Naive B cell (primary cell): ENCODE results near the gene GNG14. TPM values are rescaled to one million over a fixed set of nuclear protein-coding genes. Genes with fewer than 3 reads are reported as not detected.
"Not testable (repeated sequence)": the region's sequence is repeated elsewhere in the genome, so short reads cannot be mapped to it uniquely, and the experiment has no call there.

Experiments used
- ATAC-seq, 2 donors: fragments of 150-1000 bp; cut with Tn5 transposase; 2 replicates each; pipeline ENCODE4 v1.10.0; 2021; ENCODE audit warnings: low read depth in 2 of 2, mild to moderate bottlenecking in 2 of 2, moderate library complexity in 2 of 2
- DNase-seq: peaks from one replicate; pipeline ENCODE4 v3.0.0; 2022
- H3K27ac Mint-ChIP-seq, 6 donors: one replicate each; pipeline ENCODE4 v1.8.0; 2020 to 2022; ENCODE audit warnings: mild to moderate bottlenecking in 6 of 6, mixed read lengths in 6 of 6, moderate library complexity in 5 of 6, inconsistent platforms in 2 of 6
- H3K27me3 Mint-ChIP-seq, 3 donors: one replicate each; pipeline ENCODE4 v1.8.0; 2021 to 2022; ENCODE audit warnings: mixed read lengths in 3 of 3, mild to moderate bottlenecking in 1 of 3
- H3K36me3 Mint-ChIP-seq, 2 donors: one replicate each; pipeline ENCODE4 v1.8.0; 2020 to 2022; ENCODE audit warnings: mixed read lengths in 2 of 2, inconsistent platforms in 1 of 2, mild to moderate bottlenecking in 1 of 2
- H3K4me1 Mint-ChIP-seq, 3 donors: one replicate each; pipeline ENCODE4 v1.8.0; 2020 to 2022; ENCODE audit warnings: mixed read lengths in 3 of 3, inconsistent platforms in 1 of 3, mild to moderate bottlenecking in 1 of 3, moderate library complexity in 1 of 3
- H3K4me3 Mint-ChIP-seq, 8 donors: one replicate each; pipeline ENCODE4 v1.8.0; 2020 to 2022; ENCODE audit warnings: mild to moderate bottlenecking in 8 of 8, mixed read lengths in 8 of 8, moderate library complexity in 8 of 8, inconsistent platforms in 2 of 8
- H3K9me3 Mint-ChIP-seq, 7 donors: one replicate each; pipeline ENCODE4 v1.8.0; 2020 to 2022; ENCODE audit warnings: mixed read lengths in 7 of 7, mild to moderate bottlenecking in 5 of 7, inconsistent platforms in 2 of 7, moderate library complexity in 1 of 7
- polyA plus RNA-seq, 6 donors: library from polyadenylated mRNA; unstranded; fragments of 300-500 nt; fragmentation: Illumina TruSeq; gene quantifications; one replicate each; pipeline ENCODE4 v1.2.3, GENCODE V29; 2021; ENCODE audit warnings: low read depth in 6 of 6

The GNG14 gene
- not detected for polyA plus RNA-seq

DNA sequence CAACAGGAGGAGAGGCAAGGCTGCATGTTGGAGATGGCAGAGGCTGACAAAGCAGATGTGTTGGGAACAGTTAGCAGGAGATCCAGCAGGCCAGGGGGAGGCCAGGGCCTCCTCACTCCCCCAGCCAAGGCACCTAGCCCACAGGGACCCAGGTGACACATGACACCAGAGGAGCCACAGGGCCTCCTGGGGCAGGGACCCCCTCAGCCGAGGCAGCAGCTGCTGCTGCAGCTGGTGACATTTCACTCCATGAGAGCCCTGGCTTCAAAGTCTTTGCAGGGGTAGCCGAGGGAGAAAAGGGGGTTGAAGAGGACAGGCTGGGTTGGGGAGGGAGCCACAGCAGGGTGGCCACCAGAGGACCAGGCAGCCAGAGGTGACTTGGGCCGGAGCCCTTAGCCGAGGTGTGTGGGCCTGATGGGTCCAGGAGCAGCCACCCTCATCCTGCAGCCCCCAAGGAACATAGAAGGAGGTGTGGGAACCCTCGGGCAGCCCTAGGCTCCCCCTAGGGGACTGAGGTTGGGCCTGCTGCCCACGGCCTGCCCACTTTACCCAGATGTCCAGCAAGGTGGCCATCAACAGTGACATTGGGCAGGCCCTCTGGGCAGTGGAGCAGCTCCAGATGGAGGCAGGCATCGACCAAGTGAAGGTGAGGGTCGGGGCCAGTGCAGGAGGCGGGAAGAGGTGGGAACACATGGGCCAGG lies at the start of gene GNG14:
TSS of gene GNG14 (plus strand) at position 503 of the 701 bp plus-strand sequence. CDS start at position 554, 51 bp downstream.
- ATAC-seq: no peak

GRCh38 chr19:12638611-12639182 lies 49.1 kb upstream of the GNG14 start:
- peaks cover 0 to 6% of the 10 kb centered on the region in 2 donors for H3K36me3 Mint-ChIP-seq
- H3K4me1 Mint-ChIP-seq: peaks cover 16 to 27% (median 20%) of the 10 kb centered on the region in 3 donors
- no peak for DNase-seq
- H3K27ac Mint-ChIP-seq: peak overlapping the region in 1 of 6 donors; percentile 38
- H3K9me3 Mint-ChIP-seq: no peaks in the 10 kb centered on the region
- no peak overlapping the region for H3K4me3 Mint-ChIP-seq
- no peaks in the 10 kb centered on the region for H3K27me3 Mint-ChIP-seq
- ATAC-seq: no peak

More for the DNA sequence above, at the start of gene GNG14:
- H3K4me1 Mint-ChIP-seq: peaks cover 0 to 3% (median 0%) of the 10 kb centered on the region in 3 donors
- no peak for DNase-seq
- no peak within 1 kb of the TSS for H3K4me3 Mint-ChIP-seq
- H3K27ac Mint-ChIP-seq: no peak within 1 kb of the TSS
- no peaks in the 10 kb centered on the region for H3K27me3 Mint-ChIP-seq
- H3K36me3 Mint-ChIP-seq: no peaks in the 10 kb centered on the region
- H3K9me3 Mint-ChIP-seq: no peaks in the 10 kb centered on the region

- ATAC-seq (peak; percentile 96 to 97), DNase-seq (peak; percentile 85)
- peak overlapping the region; percentile 90 to 96 (median 94) for H3K27ac Mint-ChIP-seq
- peak overlapping the region; percentile 32 to 92 (median 86) for H3K4me3 Mint-ChIP-seq
- peaks cover 14 to 27% (median 18%) of the 10 kb centered on the region in 3 donors for H3K4me1 Mint-ChIP-seq
- H3K9me3 Mint-ChIP-seq: no peaks in the 10 kb centered on the region
- H3K36me3 Mint-ChIP-seq: peaks cover 0 to 4% of the 10 kb centered on the region in 2 donors
- H3K27me3 Mint-ChIP-seq: no peaks in the 10 kb centered on the region
Observed at GRCh38 chr19:12639901-12640613, 47.7 kb upstream of the GNG14 start.

DNA sequence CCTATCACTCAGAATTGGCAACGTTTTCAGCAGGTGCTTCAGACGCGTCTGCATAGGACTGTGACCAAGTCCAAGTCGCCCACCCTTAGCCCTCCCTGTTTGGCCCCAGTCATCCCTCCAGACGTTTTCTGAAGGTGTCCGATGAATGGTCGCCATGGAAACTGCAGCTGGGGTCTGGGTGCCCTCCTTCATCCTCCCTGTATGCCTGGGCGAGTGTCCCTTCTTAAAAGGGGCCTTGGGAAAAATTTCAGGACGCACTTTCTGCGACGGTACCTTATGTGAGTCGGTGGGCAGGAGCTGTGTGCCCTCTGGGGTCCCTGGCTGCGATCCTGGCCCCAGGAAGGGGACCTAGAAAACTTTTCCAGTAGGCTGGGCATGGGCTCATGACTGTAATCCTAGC lies 46.3 kb upstream of the GNG14 start:
- ATAC-seq (no peak), DNase-seq (no peak)
- Mint-ChIP-seq H3K27ac (peak overlapping the region in 2 of 6 donors; percentile 56 to 74), H3K9me3 (no peaks in the 10 kb centered on the region), H3K27me3 (no peaks in the 10 kb centered on the region), H3K4me1 (peaks cover 10 to 24% (median 14%) of the 10 kb centered on the region in 3 donors), H3K4me3 (no peak overlapping the region), H3K36me3 (peaks cover 0 to 4% of the 10 kb centered on the region in 2 donors)

GRCh38 chr19:12642506-12642905 lies 45.3 kb upstream of the GNG14 start:
- no peak for DNase-seq
- ATAC-seq: no peak
- peaks cover 10 to 22% (median 19%) of the 10 kb centered on the region in 3 donors for H3K4me1 Mint-ChIP-seq
- H3K9me3 Mint-ChIP-seq: no peaks in the 10 kb centered on the region
- peak overlapping the region in 1 of 8 donors; percentile 6 for H3K4me3 Mint-ChIP-seq
- H3K27me3 Mint-ChIP-seq: no peaks in the 10 kb centered on the region
- H3K36me3 Mint-ChIP-seq: peaks cover 0 to 5% of the 10 kb centered on the region in 2 donors
- peak overlapping the region in 1 of 6 donors; percentile 21 for H3K27ac Mint-ChIP-seq

GRCh38 chr19:12643716-12644115 lies 44.1 kb upstream of the GNG14 start:
- peak overlapping the region in 2 of 6 donors; percentile 54 to 66 for H3K27ac Mint-ChIP-seq
- H3K36me3 Mint-ChIP-seq: not testable (repeated sequence)

GRCh38 chr19:12646551-12646950 lies 41.2 kb upstream of the GNG14 start:
- DNase-seq (no peak), ATAC-seq (no peak)
- Mint-ChIP-seq H3K27ac (peak overlapping the region in 2 of 6 donors; percentile 37 to 72), H3K9me3 (no peaks in the 10 kb centered on the region), H3K36me3 (peaks cover 0 to 5% of the 10 kb centered on the region in 2 donors), H3K4me1 (peaks cover 5 to 21% (median 14%) of the 10 kb centered on the region in 3 donors), H3K4me3 (no peak overlapping the region), H3K27me3 (no peaks in the 10 kb centered on the region)

More at GRCh38 chr19:12643716-12644115, 44.1 kb upstream of the GNG14 start:
- H3K27me3 Mint-ChIP-seq, H3K9me3 Mint-ChIP-seq, H3K4me3 Mint-ChIP-seq, DNase-seq, ATAC-seq: not testable (repeated sequence)
- H3K4me1 Mint-ChIP-seq: peaks cover 16 to 26% (median 26%) of the 10 kb centered on the region in 3 donors

- Mint-ChIP-seq H3K27me3 (no peaks in the 10 kb centered on the region), H3K27ac (peak overlapping the region in 4 of 6 donors; percentile 37 to 83 (median 68)), H3K9me3 (no peaks in the 10 kb centered on the region), H3K4me1 (peaks cover 5 to 21% (median 14%) of the 10 kb centered on the region in 3 donors), H3K36me3 (peaks cover 0 to 5% of the 10 kb centered on the region in 2 donors), H3K4me3 (peak overlapping the region in 3 of 8 donors; percentile 30 to 45 (median 38))
- DNase-seq (no peak), ATAC-seq (no peak)
Observed at GRCh38 chr19:12647047-12647446, 40.8 kb upstream of the GNG14 start.

- Mint-ChIP-seq H3K27me3 (no peaks in the 10 kb centered on the region), H3K4me1 (peaks cover 5 to 18% (median 14%) of the 10 kb centered on the region in 3 donors), H3K36me3 (peaks cover 0 to 5% of the 10 kb centered on the region in 2 donors), H3K9me3 (no peaks in the 10 kb centered on the region), H3K27ac (peak overlapping the region in 2 of 6 donors; percentile 60 to 72), H3K4me3 (peak overlapping the region in 3 of 8 donors; percentile 45 to 81 (median 65))
- peak; percentile 19 for DNase-seq
- peak; percentile 76 to 79 for ATAC-seq
Observed at GRCh38 chr19:12647490-12648071, 40.2 kb upstream of the GNG14 start.

DNA sequence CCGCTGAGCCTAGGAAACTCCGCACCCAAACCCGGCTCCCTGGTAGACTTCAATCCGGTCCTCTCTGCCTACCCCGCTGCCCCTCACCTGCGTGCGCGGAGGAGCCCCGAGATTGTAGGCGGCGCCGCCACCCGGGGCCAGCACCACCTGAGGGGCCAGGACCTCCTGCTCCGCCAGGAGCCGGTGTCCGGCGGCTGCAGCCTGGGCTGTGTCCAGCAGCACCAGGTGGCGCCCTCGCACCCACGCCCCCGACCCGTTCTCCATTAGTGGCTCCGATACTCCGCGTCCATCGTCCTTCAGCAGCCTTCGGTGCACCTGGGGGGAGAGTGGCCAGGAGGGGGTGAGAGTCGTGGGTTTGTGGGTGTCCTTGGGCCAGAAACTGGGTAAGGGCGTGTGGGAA lies 39.7 kb upstream of the GNG14 start:
- H3K4me3 Mint-ChIP-seq: no peak overlapping the region
- ATAC-seq (peak in 1 of 2 donors; percentile 2), DNase-seq (no peak)
- peaks cover 5 to 18% (median 14%) of the 10 kb centered on the region in 3 donors for H3K4me1 Mint-ChIP-seq
- H3K36me3 Mint-ChIP-seq: peaks cover 0 to 5% of the 10 kb centered on the region in 2 donors
- no peaks in the 10 kb centered on the region for H3K27me3 Mint-ChIP-seq
- peak overlapping the region in 1 of 6 donors; percentile 92 for H3K27ac Mint-ChIP-seq
- H3K9me3 Mint-ChIP-seq: no peaks in the 10 kb centered on the region

DNA sequence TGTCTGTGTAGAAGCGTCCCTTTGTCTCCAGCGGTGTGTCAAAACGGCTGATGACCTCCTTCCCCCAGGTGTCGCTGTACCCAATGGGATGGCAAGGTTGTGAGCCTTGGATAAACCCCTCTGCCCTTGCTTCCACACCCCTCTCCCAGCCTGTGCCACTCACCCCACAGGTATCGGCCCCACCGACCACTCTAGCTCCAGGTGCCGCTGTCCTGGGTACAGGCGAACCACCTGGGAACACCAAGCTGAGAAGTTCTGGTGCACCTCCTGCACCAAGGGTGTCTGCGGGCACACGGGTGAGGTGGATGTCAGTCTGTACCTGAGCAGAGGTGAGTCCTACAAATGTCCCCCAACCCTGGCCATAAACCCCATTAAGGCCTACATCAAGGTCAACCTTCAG lies 37.9 kb upstream of the GNG14 start:
- Mint-ChIP-seq H3K27ac (peak overlapping the region in 1 of 6 donors; percentile 74), H3K27me3 (no peaks in the 10 kb centered on the region), H3K36me3 (peaks cover under 1 to 5% of the 10 kb centered on the region in 2 donors), H3K4me1 (peaks cover 5 to 18% (median 12%) of the 10 kb centered on the region in 3 donors), H3K4me3 (no peak overlapping the region), H3K9me3 (no peaks in the 10 kb centered on the region)
- DNase-seq (no peak), ATAC-seq (no peak)

- H3K36me3 Mint-ChIP-seq: peaks cover 4 to 14% of the 10 kb centered on the region in 2 donors
- H3K9me3 Mint-ChIP-seq: no peaks in the 10 kb centered on the region
- H3K4me1 Mint-ChIP-seq: peaks cover 8 to 20% (median 16%) of the 10 kb centered on the region in 3 donors
- H3K27ac Mint-ChIP-seq: no peak overlapping the region
- no peak for DNase-seq
- ATAC-seq: no peak
- no peak overlapping the region for H3K4me3 Mint-ChIP-seq
- H3K27me3 Mint-ChIP-seq: no peaks in the 10 kb centered on the region
Observed at GRCh38 chr19:12652219-12652618, 35.6 kb upstream of the GNG14 start.

DNA sequence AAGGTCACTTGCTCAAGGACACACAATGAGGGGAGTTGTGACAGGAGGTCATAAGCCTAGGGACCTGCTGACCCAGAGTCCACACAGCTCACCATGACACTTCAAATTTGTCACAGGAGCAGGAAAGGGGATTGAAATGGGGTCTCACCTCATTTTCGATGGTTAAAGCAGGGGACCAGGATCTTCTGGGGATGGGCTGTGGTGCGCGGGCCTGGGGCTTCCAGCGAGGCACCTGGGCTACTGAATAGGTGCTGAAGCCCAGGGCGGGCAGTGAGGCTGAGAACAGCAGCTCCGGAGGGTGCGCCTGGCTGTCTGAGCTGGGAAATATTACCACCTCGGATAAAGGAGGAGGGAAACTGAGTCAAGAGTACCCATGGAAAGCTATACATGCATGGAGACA lies 32.3 kb upstream of the GNG14 start:
- Mint-ChIP-seq H3K4me3 (peak overlapping the region in 1 of 8 donors; percentile 33), H3K27me3 (no peaks in the 10 kb centered on the region), H3K9me3 (no peaks in the 10 kb centered on the region), H3K36me3 (peaks cover 4 to 25% of the 10 kb centered on the region in 2 donors), H3K4me1 (peaks cover 3 to 25% (median 11%) of the 10 kb centered on the region in 3 donors), H3K27ac (peak overlapping the region in 2 of 6 donors; percentile 2 to 67)
- no peak for ATAC-seq
- DNase-seq: no peak
